HepG2 (cell line): ENCODE data around the gene DHFR2. TPM values are rescaled to one million over a fixed set of nuclear protein-coding genes. Genes with fewer than 3 reads are reported as not detected.

ENCODE experiments used
- ATAC-seq: fragments of 200-7000 bp; cut with Tn5 transposase; 3 replicates; pipeline ENCODE4 v1.9.1; 2020; ENCODE audit warnings: mild to moderate bottlenecking, moderate library complexity
- BruUV-seq: library from RNA; stranded (reverse); fragments of 400-500 nt; replicated peaks from 2 replicates; lab custom pipeline; 2021; lab: Mats Ljungman, UMichigan
- CTCF ChIA-PET: fragments of 300-600 bp; formaldehyde crosslinking; extraction: SDS; loops from one replicate; lab custom pipeline; 2021; ENCODE audit warnings: low total read pairs, inconsistent platforms, low intra/inter-chr PET ratio; lab: Yijun Ruan, JAX
- POLR2A ChIA-PET: fragments of 350-600 bp; sonication (Branson Sonifier 250); formaldehyde crosslinking; loops from one replicate; lab custom pipeline; 2020; ENCODE audit warnings: antibody characterized with exemption, inconsistent platforms; lab: Yijun Ruan, JAX
- DNase-seq: peaks from one replicate; pipeline ENCODE4 v3.0.0-alpha.2; 2015; ENCODE audit warnings: low spot score
- FAIRE-seq: peaks from 3 replicates; lab custom pipeline; 2011; peaks lifted over from hg19 to GRCh38; lab: Jason Lieb, UNC
- H2AFZ ChIP-seq: one replicate; pipeline ENCODE4 v1.6.1; 2011; ENCODE audit warnings: low read length, inconsistent platforms
- H3K27ac ChIP-seq: fragments of 300-600 bp; 3 replicates; pipeline ENCODE4 v1.8.0; 2011; ENCODE audit warnings: mixed run types, mild to moderate bottlenecking, mixed read lengths, low read length, inconsistent platforms; ENCODE audit not compliant: insufficient read depth; ENCODE audit errors: extremely low read length
- H3K27me3 ChIP-seq, 2 experiments: fragments of 200-600 bp in 1 of 2; 2 replicates in 1 of 2; 3 replicates in 1 of 2; pipeline versions ENCODE4 v1.6.0 to v1.8.0; 2011; ENCODE audit warnings: low read length in 2 of 2, mild to moderate bottlenecking in 2 of 2, moderate library complexity in 2 of 2, inconsistent platforms in 1 of 2; ENCODE audit not compliant: insufficient read depth in 2 of 2, control insufficient read depth in 1 of 2
- H3K36me3 ChIP-seq, 2 experiments: fragments of 200-600 bp in 1 of 2; replicated peaks in 1 of 2; 2 replicates in 1 of 2; 3 replicates in 1 of 2; pipeline versions ENCODE4 v1.5.1 to v1.8.0; 2011; ENCODE audit warnings: low read length in 2 of 2, inconsistent platforms in 1 of 2; ENCODE audit not compliant: insufficient read depth in 2 of 2, control insufficient read depth in 1 of 2
- H3K4me1 ChIP-seq: 2 replicates; pipeline ENCODE4 v1.5.1; 2012; ENCODE audit warnings: low read length, inconsistent platforms; ENCODE audit not compliant: insufficient read depth
- H3K4me2 ChIP-seq: 2 replicates; pipeline ENCODE4 v1.6.0; 2011; ENCODE audit warnings: low read depth, low read length, inconsistent platforms
- H3K4me3 ChIP-seq, 3 experiments: fragments of 200-600 bp in 1 of 3; sonication (generic), shearing (Covaris generic) in 1 of 3; replicated peaks in 1 of 3; 2 replicates each; pipeline ENCODE4 v1.5.1; 2011 to 2016; ENCODE audit warnings: low read length in 3 of 3, inconsistent platforms in 2 of 3, low read depth in 2 of 3, mild to moderate bottlenecking in 2 of 3, control low read depth in 1 of 3, mixed read lengths in 1 of 3; ENCODE audit not compliant: insufficient read depth in 1 of 3
- H3K79me2 ChIP-seq: one replicate; pipeline ENCODE4 v1.6.1; 2011; ENCODE audit warnings: low read length, inconsistent platforms; ENCODE audit not compliant: insufficient read depth
- H3K9ac ChIP-seq: 2 replicates; pipeline ENCODE4 v1.6.0; 2011; ENCODE audit warnings: mild to moderate bottlenecking, low read depth, low read length, inconsistent platforms; ENCODE audit not compliant: insufficient read depth
- H3K9me3 ChIP-seq: 2 replicates; pipeline ENCODE4 v1.5.1; 2012; ENCODE audit warnings: mild to moderate bottlenecking, low read length
- H4K20me1 ChIP-seq: 2 replicates; pipeline ENCODE4 v1.6.0; 2011; ENCODE audit warnings: inconsistent platforms, mild to moderate bottlenecking, low read length, moderate library complexity; ENCODE audit not compliant: insufficient read depth
- ARNT ChIP-seq: fragments of 450-650 bp; IDR thresholded peaks from 2 replicates; pipeline ENCODE4 v1.6.1; 2017
- GTF3A ChIP-seq: sonication (generic); formaldehyde crosslinking; conservative IDR thresholded peaks from 2 replicates; pipeline ENCODE4 v1.4.0; 2020; ENCODE audit warnings: mild to moderate bottlenecking, missing genetic modification reagents
- ZNF282 ChIP-seq: fragments of 450-650 bp; IDR thresholded peaks from 2 replicates; pipeline ENCODE4 v1.6.1; 2018; ENCODE audit not compliant: partially characterized antibody
- ZNF609 ChIP-seq: sonication (generic); formaldehyde crosslinking; IDR thresholded peaks from 2 replicates; pipeline ENCODE4 v1.4.0; 2020; ENCODE audit warnings: mild to moderate bottlenecking, missing genetic modification reagents, borderline replicate concordance
- ZNF772 ChIP-seq: sonication (generic); formaldehyde crosslinking; IDR thresholded peaks from 2 replicates; pipeline ENCODE4 v1.5.0; 2020; ENCODE audit warnings: mild to moderate bottlenecking, missing genetic modification reagents
- WGBS: methylation state at CpG from one replicate; pipeline ENCODE4 v1.1.6; 2017; ENCODE audit warnings: low lambda C conversion rate; 5-methylcytosine and 5-hydroxymethylcytosine counted together
- in situ Hi-C: cut with HindIII; loops from 2 replicates; pipeline ENCODE4 v1.10.0; 2017; ENCODE audit warnings: low pct_unique_long_range_greater_than_20kb; ENCODE audit not compliant: extremely low pct_ligation_motif_present
- intact Hi-C: fragments of 100-400 bp; cut with micrococcal nuclease; formaldehyde crosslinking; loops from one replicate; pipeline ENCODE4 v1.10.0; 2022; ENCODE audit not compliant: unreplicated experiment
- polyA plus RNA-seq, 8 experiments: library from polyadenylated mRNA; depleted of rRNA in 3 of 8; stranded (reverse) in 7 of 8; unstranded in 1 of 8; fragments of >200 nt; fragmentation: Illumina TruSeq in 4 of 8; extraction: Trizol in 4 of 8; gene quantifications; 2 replicates each; pipeline versions ENCODE4 v1.2.1 to v1.2.3, GENCODE V29; 2011 to 2016; ENCODE audit warnings: low read depth in 4 of 8, missing spikeins in 1 of 8, mixed read lengths in 1 of 8; ENCODE audit not compliant: insufficient read depth in 1 of 8
- total RNA-seq, 5 experiments: library from RNA; depleted of rRNA; stranded (reverse); fragments of >200 nt; fragmentation: Illumina TruSeq; extraction: Trizol; gene quantifications; 2 replicates each; pipeline ENCODE4 v1.2.3, GENCODE V29; 2016; ENCODE audit warnings: low read depth in 1 of 5

Gene DHFR2
- total and polyA plus RNA-seq, 2 of the 13 experiments (the other 11 are each of a cell fraction or from before 2014, with no cell fraction given): 1.4 to 4.6 TPM

DNA sequence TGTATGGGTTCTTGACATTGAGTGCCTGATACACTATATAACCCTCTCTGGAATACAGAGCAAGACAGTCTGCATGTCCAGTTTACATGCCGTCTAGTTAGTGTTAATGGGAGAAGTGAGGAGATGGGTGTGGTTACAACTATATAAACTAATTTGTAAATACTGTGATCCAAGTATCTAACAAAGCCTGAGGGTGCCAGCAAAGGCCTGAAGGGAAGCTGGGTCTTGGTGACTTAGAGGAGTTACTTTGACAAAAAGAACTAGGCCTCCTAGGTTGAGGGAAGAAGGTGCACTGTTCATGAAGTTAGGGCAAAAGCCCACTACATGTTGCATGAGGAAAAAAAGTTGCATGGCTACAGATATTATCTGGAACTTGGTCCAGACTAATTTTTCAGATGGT, 2.4 kb upstream of the DHFR2 start:
- in situ Hi-C loops (loop anchor here (10.0 kb wide), 1 partner anchor 60 kb away; no protein-coding TSS in a partner anchor), intact Hi-C loops (loop anchor here (10.0 kb wide), 1 partner anchor 160 kb away; no protein-coding TSS in a partner anchor)
- H3K36me3 ChIP-seq: peaks cover 0 to 10% of the 10 kb centered on the region in 2 experiments; a peak in 1 of 5 replicates
- no peak overlapping the region for H3K4me2 ChIP-seq
- POLR2A ChIA-PET: no interaction called here
- 91% methylated on average over 1 of the region's 1 CpG for WGBS
- no peaks in the 10 kb centered on the region for H4K20me1 ChIP-seq
- peaks cover 15% of the 10 kb centered on the region for H3K79me2 ChIP-seq
- CTCF ChIA-PET: no interaction called here
- no peaks in the 10 kb centered on the region; a peak in 1 of 5 replicates for H3K27me3 ChIP-seq
- DNase-seq: no peak
- no peak overlapping the region for H3K4me3 ChIP-seq
- H3K4me1 ChIP-seq: peaks cover 24% of the 10 kb centered on the region
- no peak for FAIRE-seq
- no peak for ATAC-seq
- peaks cover 10% of the 10 kb centered on the region; the same call in 1 of the 2 replicates for H3K9me3 ChIP-seq
- H2AFZ ChIP-seq: no peak overlapping the region
- no peak overlapping the region for H3K27ac ChIP-seq
- TF ChIP-seq ZNF282: no peak
- no peak for TF ChIP-seq ZNF609 (CRISPR knock-in tag)
- no peak for TF ChIP-seq GTF3A (CRISPR knock-in tag)
- no peak for TF ChIP-seq ARNT
- TF ChIP-seq ZNF772: no peak
- no peak overlapping the region for H3K9ac ChIP-seq
- BruUV-seq: no TSS peak
